Upper lobe of left lung (tissue), 4 donors: ENCODE results near the gene CLSTN2.

Experiments
- EP300 ChIP-seq, 4 donors: sonication (generic); formaldehyde crosslinking; IDR thresholded peaks; one replicate each; pipeline ENCODE4 v1.5.1; 2017; ENCODE audit warnings: antibody characterized with exemption in 4 of 4, control low read depth in 2 of 4
- POLR2A ChIP-seq, 4 donors: fragments of 450-650 bp; IDR thresholded peaks; one replicate each; pipeline ENCODE4 v1.5.1; 2016 to 2017; ENCODE audit warnings: antibody characterized with exemption in 4 of 4, mild to moderate bottlenecking in 2 of 4
- POLR2AphosphoS5 ChIP-seq, 2 donors: sonication (generic); formaldehyde crosslinking; IDR thresholded peaks; one replicate each; pipeline ENCODE4 v1.5.1; 2017; ENCODE audit warnings: antibody characterized with exemption in 2 of 2
- TF ChIP-seq, protein P1 (sequence below), 6 experiments: fragments of 450-650 bp in 4 of 6; fragments of 200-600 bp in 2 of 6; sonication (generic) in 2 of 6; IDR thresholded peaks; one replicate each; pipeline ENCODE4 v1.5.1; 2016 to 2019; ENCODE audit warnings: antibody characterized with exemption in 6 of 6

- TF ChIP-seq POLR2A (IDR thresholded peaks at IDR 0.05) (no peak), EP300 (IDR thresholded peaks at IDR 0.05) (no peak), POLR2AphosphoS5 (IDR thresholded peaks at IDR 0.05) (no peak)
- TF ChIP-seq, protein P1, sequence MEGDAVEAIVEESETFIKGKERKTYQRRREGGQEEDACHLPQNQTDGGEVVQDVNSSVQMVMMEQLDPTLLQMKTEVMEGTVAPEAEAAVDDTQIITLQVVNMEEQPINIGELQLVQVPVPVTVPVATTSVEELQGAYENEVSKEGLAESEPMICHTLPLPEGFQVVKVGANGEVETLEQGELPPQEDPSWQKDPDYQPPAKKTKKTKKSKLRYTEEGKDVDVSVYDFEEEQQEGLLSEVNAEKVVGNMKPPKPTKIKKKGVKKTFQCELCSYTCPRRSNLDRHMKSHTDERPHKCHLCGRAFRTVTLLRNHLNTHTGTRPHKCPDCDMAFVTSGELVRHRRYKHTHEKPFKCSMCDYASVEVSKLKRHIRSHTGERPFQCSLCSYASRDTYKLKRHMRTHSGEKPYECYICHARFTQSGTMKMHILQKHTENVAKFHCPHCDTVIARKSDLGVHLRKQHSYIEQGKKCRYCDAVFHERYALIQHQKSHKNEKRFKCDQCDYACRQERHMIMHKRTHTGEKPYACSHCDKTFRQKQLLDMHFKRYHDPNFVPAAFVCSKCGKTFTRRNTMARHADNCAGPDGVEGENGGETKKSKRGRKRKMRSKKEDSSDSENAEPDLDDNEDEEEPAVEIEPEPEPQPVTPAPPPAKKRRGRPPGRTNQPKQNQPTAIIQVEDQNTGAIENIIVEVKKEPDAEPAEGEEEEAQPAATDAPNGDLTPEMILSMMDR (IDR thresholded peaks at IDR 0.05): no peak
Observed at GRCh38 chr3:140224307-140224706, 289.3 kb downstream of the CLSTN2 start.
